GM18498 (cell line): ENCODE results near the gene MYADML2.

Source experiments
- ATAC-seq: cut with Tn5 transposase; IDR thresholded peaks from one replicate; pipeline ENCODE4 v1.9.1; 2021; ENCODE audit warnings: mild to moderate bottlenecking, moderate library complexity; ENCODE audit not compliant: unreplicated experiment

MYADML2 gene

DNA sequence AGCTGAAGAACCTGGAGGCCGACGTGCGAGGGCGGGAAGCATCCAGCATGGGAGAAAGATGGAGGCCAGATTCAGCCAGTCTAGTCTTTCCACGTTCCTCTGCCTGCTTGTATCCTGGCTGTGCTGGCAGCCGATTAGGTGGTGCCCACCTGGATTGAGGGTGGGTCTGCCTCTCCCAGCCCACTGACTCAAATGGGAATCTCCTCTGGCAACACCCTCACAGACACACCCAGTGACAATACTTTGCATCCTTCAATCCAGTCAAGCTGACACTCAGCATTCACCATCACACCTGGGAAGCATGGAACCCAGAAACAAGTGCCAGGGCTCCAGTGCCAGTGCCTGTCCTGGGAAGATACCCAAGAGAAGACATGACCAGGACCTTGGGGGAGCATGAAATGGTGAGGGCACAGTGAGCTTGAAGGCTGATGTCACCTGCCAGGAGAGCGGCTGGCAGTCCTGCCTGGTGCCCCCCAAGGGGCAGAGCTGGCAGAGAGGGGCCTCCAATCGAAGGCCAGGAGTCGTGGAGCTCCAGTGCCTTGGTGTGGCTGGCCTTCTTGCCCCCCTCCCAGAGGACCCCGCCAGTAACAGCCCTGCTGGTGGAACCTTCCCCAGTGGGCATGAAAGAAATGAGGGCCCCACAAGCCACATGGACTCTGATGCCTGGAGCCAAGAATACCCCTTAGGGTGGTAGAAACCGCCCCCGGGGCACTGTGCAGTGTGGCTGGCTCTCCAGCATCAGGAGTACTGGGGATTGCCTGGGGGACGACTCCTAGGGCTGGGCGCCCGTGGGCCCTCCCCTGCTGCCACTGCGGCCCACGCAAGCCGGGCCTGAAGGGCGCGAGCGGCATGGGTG is 45.6 kb downstream of the MYADML2 start:
- ATAC-seq = no peak

GRCh38 chr17:81900181-81900820 is 46.7 kb downstream of the MYADML2 start:
- no peak for ATAC-seq

DNA sequence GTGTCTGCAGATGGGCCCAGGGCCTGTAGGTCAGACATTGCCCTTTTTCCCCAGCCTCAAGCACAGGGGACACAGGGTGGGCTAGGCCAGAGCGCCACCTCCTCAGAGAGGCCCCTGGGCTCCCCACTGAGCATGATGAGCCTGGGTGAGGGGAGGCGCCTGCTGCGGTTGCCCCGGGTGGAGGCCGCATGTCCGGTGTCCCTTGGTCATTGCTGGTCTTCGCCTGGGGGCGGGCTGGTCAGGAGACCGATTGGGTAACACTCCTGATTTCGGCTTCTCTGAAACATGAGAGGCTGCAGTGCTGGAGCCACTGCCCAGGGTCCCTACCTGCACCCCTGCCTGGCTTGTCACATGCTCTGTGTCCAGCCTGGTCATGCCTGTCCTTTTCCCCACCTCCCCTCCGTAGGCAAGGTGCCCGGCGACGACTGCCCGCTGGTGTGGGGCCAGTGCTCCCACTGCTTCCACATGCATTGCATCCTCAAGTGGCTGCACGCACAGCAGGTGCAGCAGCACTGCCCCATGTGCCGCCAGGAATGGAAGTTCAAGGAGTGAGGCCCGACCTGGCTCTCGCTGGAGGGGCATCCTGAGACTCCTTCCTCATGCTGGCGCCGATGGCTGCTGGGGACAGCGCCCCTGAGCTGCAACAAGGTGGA is 47.4 kb downstream of the MYADML2 start:
- no peak for ATAC-seq

- no peak for ATAC-seq
Measured at GRCh38 chr17:81898885-81899284, 48.1 kb downstream of the MYADML2 start.

- no peak for ATAC-seq
Measured at GRCh38 chr17:81898029-81898866, 48.8 kb downstream of the MYADML2 start.

- ATAC-seq = no peak
Measured at GRCh38 chr17:81895400-81895799, 51.6 kb downstream of the MYADML2 start.

DNA sequence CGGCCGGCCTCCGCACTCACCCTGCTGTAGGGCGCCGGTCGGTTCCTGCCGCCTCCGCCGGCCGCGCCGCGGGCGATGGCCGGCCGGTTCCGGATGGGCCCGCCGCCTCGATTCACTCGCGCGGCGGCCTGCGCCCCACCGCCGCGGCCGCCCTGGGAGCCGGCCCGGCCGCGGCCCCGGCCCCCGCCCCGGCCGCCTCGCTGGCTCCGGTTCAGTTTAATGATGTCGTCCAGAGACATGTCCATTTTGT is 55.8 kb downstream of the MYADML2 start:
- ATAC-seq = no peak

GRCh38 chr17:81890447-81891302 is 56.4 kb downstream of the MYADML2 start:
- no peak for ATAC-seq
